ENCODE results near the gene S100A2.
A peak's percentile ranks its signal among the peaks of the same experiment; 100 is the strongest.

Gene S100A2

GRCh38 chr1:153608089-153608682, 42.5 kb upstream of the S100A2 start:
- no peak for DNase-seq (ENCODE audit: low read depth)
- no peak overlapping the region for H3K4me3 ChIP-seq (ENCODE audit: low read depth, low read length)
- TF ChIP-seq, protein P1, sequence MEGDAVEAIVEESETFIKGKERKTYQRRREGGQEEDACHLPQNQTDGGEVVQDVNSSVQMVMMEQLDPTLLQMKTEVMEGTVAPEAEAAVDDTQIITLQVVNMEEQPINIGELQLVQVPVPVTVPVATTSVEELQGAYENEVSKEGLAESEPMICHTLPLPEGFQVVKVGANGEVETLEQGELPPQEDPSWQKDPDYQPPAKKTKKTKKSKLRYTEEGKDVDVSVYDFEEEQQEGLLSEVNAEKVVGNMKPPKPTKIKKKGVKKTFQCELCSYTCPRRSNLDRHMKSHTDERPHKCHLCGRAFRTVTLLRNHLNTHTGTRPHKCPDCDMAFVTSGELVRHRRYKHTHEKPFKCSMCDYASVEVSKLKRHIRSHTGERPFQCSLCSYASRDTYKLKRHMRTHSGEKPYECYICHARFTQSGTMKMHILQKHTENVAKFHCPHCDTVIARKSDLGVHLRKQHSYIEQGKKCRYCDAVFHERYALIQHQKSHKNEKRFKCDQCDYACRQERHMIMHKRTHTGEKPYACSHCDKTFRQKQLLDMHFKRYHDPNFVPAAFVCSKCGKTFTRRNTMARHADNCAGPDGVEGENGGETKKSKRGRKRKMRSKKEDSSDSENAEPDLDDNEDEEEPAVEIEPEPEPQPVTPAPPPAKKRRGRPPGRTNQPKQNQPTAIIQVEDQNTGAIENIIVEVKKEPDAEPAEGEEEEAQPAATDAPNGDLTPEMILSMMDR (IDR thresholded peaks at IDR 0.05; ENCODE audit: low read depth, low read length, missing control alignments) = no peak

- H3K4me3 ChIP-seq (ENCODE audit: low read depth, low read length) = no peak overlapping the region
Measured at GRCh38 chr1:153607381-153607780, 41.7 kb upstream of the S100A2 start.

DNA sequence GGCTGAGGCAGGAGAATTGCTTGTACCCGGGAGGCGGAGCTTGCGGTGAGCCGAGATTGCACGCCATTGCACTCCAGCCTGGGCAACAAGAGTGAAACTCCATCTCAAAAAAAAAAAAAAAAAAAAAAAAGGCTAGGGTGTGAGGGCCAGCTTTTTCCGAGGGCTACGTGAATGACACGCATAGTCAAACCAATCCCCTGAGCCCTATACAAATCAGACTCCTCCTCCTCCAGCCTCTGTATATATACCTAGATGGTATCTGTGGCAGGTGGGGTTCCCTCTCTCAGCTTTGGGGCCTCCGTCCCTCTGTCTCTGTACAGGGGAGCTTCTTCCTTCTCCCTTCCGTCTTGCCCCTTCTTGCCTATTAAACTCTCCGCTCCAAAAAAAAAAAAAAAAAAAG, 40.5 kb upstream of the S100A2 start:
- H3K4me3 ChIP-seq (ENCODE audit: low read depth, low read length) = no peak overlapping the region
- DNase-seq (ENCODE audit: low read depth) = no peak
- TF ChIP-seq, protein P1 (IDR thresholded peaks at IDR 0.05; ENCODE audit: low read depth, low read length, missing control alignments) = no peak

More at GRCh38 chr1:153607381-153607780, 41.7 kb upstream of the S100A2 start:
- DNase-seq (ENCODE audit: low read depth) = no peak
- TF ChIP-seq, protein P1 (IDR thresholded peaks at IDR 0.05; ENCODE audit: low read depth, low read length, missing control alignments) = no peak

DNA sequence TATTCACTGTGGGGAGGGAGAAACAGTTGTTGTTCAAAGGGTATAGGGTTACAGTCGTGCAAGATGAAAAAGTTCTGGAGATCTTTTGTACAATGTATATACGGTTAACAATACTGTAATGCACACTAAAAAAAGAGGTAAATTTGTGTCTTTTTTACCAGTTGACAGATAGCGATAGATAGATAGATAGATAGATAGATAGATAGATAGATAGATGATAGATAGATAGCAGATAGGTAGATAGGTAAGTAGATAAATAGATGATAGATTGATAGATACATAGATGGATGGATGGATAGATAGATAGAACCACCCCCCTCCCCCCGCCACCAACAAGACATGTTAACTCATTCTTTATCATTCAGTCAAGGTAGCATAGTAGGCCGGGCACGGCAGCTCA, 37.1 kb upstream of the S100A2 start:
- no peak overlapping the region for H3K4me3 ChIP-seq (ENCODE audit: low read depth, low read length)
- DNase-seq (ENCODE audit: low read depth) = no peak
- TF ChIP-seq, protein P1 (IDR thresholded peaks at IDR 0.05; ENCODE audit: low read depth, low read length, missing control alignments) = no peak

GRCh38 chr1:153599847-153600246, 34.2 kb upstream of the S100A2 start:
- H3K4me3 ChIP-seq (ENCODE audit: low read depth, low read length) = no peak overlapping the region
- DNase-seq (ENCODE audit: low read depth) = no peak
- TF ChIP-seq, protein P1 (IDR thresholded peaks at IDR 0.05; ENCODE audit: low read depth, low read length, missing control alignments) = no peak

DNA sequence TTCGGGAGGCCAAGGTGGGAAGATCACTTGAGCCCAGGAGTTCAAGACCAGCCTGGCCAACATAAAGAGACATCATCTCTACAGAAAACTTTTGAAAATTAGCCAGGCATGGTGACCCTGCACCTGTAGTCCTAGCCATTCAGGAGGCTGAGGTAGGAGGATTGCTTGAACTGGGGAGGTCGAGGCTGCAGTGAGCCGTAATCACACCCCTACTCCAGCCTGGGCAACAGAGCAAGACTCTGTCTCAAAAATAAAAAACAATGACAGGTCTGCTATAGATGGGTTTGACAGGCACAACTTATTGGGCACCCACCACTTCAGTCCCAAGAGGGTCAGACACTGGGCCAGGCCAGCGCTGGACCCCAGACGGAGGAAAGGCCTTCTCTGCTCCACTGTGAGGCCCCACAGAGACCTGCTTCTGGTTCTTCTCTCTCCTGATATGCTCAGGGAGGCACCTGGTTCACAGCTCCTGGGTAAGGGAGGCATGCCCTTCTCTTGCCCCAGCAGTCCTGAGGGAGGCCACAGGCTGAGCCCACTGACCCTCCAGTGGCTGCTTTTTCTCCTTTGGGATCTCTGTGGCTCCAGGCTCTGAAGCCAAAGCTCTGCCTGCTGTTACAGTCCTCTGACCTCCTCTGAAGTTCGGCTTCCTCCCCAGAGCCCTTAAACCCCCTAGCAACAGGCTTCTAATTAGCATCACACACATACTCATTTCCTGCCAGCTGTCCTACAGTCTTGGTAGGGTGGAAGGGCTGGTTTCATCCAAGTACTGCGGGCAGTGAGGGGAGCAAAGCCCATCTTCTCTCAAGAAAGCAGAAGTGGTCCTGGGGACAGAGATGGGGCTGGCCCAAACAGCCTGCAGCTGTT, 32.9 kb upstream of the S100A2 start:
- peak overlapping the region; percentile 24; the same call in 1 of the 2 replicates for H3K4me3 ChIP-seq (ENCODE audit: low read depth, low read length)
- peak; percentile 91 for DNase-seq (ENCODE audit: low read depth)

More for the DNA sequence above, 32.9 kb upstream of the S100A2 start:
- TF ChIP-seq, protein P1 (IDR thresholded peaks at IDR 0.05; ENCODE audit: low read depth, low read length, missing control alignments) = no peak

All from GM12864 (cell line).